Measurements from ENCODE around the gene MGMT.

- TF ChIP-seq POLR2A (IDR thresholded peaks at IDR 0.05) (no peak), CTCF (IDR thresholded peaks at IDR 0.05) (no peak)
Observed at GRCh38 chr10:129772468-129773358, 305.7 kb downstream of the MGMT start.
